NCI-H510A (cell line): ENCODE data around the gene SLC2A9.

Source experiments
- DNase-seq: peaks from one replicate; lab custom pipeline; 2025; lab: John Stamatoyannopoulos, UW

The SLC2A9 gene

DNA sequence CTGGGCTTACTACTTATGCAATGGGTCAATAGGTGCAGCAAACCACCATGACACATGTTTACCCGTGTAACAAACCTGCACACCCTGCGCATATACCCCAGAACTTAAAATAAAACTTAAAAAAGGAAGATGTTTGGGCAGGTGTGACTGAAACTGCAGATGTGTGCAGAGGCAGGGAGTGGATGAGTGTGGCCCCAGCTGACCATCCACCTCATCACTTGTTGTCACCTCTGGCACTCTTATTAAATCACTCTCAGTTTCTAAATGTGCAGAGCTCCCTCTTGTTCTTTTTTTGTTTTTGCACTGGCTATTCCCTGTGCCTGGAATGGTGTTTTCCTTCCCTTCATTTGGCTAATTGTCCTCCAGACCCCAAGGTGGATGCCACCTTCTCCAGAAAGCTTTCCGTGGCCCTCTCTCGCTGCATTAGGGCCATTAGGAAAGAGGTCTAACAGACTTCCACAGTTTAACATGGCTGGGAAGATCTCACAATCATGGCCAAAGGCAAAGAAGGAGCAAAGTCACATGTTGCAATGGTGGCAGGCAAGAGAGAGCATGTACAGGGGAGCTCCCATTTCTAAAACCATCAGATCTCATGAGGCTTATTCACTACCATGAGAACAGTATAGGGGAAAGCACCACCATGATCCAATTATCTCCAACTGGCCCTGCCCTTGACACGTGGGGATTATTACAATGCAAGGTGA lies 58.5 kb downstream of the SLC2A9 start:
- DNase-seq, result no peak

DNA sequence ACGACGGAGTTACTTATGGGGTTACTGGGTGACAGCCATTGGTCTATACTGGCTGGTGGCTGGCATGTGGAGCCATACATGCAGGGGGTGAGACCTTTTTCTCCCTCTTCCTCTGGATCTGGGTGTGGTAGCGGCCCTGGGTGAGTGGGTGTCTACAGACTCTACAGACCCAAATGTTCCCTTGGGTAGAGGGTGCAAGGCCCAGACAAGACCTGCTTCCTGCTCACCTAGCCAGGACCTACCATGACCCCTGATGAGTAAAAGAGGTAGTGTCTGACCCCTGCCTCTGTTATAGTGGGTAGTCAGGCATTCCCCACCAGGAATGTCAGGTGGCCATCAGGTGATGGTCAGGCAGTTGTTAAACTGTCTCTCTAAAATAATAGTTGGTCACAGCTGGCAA lies 66.8 kb downstream of the SLC2A9 start:
- DNase-seq, result no peak

DNA sequence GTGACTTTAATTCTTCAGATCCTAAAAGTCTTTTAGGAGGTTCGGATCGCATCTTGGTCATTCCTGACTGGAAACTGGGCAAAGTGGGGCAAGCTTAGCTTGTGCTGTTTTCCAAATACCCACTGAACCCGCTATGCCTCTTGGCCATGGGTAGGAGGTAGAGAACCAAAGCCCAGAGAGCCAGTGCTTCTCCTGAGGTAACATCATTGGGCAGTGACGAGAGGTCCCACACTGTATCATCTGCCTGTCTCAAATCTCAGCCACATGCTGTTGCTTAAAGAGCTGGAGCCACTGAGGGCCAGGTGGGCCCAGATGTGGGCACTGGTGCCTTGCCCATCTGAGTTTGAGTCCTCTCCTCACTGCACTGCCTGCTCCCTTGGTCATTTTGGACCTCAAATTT lies 68.2 kb downstream of the SLC2A9 start:
- DNase-seq, result no peak

DNA sequence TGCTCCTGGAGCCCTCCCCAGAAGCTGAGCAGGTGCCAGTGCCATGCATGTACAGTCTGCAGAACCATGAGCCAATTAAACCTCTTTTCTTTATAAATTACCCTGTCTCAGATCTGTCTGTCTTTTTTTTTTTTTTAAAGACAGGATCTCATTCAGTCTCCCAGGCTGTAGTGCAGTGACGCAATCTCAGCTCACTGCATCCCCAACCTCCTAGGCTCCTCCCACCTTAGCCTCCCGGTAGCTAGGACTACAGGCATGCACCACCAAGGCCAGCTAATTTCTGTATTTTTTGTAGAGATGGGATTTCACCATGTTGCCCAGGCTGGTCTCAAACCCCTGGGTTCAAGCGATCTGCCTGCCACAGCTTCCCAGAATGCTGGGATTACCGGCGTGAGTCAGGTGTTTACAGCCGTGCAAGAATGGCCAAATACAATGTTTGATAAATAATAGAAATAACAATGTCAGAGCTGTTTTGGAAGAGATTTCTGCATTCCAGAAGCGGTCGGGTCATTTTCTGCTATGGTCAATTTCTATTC lies 68.8 kb downstream of the SLC2A9 start:
- DNase-seq, result no peak

DNA sequence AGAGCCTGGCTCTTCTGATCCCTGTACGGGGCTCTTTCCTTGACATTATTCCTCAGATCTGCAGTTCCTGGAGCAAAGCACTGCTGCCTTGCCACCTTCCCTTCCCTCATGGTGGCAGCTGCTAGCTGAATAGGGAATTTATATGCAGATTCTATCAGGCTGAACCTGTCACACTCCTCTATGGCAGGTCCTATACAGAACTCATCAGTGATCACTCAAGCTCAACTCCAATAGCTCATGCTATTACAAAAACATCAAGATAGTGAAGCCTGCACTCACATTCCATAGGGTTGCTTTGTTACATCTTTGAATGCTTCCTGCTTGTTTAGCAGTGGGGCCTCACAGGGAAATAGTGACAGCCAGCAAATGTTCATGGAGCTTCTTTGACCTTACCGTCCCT lies 71.7 kb downstream of the SLC2A9 start:
- DNase-seq, result no peak

DNA sequence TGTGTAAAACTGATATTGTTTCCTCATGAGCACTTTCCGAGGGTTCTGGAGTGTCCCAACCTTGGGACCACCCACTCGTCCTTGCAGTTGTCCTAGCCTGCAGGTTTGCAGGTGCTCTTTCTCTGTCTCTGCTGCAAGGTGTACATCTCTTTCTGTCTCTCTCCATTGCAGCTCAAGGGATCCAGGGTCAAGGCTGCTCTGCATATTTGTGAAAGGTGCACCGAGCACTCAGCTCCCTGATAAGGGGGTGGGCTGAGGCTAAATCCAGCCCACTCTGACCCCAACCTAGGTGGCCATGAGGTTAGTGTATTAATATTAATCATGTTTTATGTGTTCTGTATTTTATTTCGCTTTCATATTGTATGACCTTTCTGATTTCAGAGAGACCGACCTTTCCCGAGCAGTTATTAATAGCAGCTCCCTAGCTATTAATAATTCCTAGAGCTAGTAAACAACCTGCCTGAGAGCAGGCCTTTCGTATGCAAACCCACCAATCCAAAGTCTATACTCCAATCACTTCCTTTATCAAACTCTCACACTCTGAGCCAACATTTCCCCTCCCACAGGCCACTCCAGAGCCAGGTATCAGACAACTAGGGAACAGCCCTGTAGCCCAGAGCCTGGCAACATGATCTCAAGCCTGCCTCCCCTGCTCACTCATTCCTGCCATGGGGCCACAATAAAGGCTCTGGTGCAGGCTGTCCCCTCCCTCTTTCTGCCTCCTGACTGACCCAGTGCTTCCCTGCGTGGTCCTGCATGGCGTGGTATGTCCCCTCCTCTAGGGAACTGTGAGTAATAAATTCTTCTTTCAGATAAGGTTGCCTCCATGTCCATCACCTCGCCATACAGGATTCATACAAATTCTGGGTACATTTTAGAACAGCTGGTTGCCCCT lies 73.9 kb downstream of the SLC2A9 start:
- DNase-seq, result no peak

DNA sequence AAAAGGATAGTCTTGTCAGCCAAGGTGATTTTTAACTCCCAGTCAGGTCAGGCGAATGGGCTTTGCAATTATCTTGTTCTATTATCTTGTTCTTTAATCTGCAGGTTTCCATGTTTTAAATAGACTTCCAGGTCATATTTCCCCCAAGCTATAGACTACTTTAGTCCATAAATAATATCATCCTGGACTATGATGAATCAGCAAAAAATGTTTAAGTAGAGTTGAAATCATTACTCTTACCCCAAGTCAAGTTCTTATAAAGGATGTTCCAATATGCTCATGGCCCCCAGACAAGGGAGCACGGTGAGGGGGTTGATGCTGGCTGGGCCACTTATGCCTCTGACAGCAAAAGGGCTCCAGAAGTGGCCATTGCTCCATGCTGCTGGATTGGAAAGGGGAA lies 75.1 kb downstream of the SLC2A9 start:
- DNase-seq, result no peak

DNA sequence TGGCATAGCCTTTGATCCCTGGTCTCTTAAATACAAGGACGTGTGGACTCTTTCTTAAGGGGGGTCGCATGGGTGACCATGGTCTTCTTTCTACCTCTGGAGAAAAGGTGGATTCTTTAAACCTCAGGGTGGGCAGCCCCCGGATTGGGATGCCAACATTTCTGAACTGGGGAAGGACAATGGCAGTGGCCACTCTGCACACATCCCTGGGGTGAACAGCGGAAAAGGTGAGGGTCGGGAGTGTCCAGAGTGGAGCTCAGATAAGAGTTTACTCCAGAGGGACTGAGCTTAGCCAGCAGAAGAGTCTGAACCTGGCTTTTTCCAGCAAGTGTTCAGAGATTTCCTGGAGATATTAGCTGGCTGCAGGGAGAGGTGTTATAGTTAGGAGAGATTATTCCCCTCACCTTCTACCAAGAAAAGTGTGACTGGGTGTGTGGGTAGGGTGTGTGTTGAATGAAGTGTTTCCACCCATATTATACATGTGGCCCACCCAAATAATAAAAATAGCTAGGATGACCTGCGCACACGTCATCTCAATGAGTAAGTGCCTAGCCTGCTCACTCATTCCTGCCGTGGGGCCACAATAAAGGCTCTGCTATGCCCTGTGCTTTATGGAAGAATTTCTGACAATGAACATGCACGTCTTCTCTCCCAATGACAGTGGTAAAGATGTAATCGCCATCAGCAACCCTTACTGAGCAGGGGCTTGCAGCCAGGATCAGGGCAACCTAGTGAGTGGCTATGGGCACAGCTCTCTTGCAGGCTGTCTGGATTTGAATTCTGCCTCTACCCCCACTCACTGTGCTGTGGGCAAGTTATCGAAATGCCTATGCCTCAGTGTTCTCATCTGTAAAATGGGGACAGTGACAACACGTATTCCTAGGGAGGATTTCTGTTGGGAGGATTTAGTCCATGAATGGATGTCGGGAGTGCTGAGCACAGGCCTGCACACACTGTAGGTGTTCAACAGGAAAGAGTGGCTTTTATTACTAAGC lies 76.6 kb downstream of the SLC2A9 start:
- DNase-seq, result no peak

DNA sequence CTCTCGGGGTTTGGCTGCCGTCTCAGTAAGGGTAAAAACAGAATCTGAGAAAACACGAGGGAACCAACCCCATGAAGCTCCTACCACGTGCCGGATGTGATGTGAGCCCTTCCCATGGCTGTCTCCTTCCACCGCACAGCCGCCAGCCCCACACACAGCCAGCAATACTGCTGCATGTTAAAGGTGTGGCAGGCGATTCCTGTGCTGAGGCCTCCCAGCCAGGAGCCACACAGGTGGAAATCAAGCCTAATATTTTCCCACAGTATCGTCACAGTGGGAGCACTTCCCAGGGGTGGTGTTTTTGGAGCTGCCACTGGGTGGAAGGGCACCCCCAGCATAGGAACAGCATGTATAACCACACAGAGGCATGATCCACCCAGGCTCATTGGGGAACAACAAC lies 77.5 kb downstream of the SLC2A9 start:
- DNase-seq, result no peak

DNA sequence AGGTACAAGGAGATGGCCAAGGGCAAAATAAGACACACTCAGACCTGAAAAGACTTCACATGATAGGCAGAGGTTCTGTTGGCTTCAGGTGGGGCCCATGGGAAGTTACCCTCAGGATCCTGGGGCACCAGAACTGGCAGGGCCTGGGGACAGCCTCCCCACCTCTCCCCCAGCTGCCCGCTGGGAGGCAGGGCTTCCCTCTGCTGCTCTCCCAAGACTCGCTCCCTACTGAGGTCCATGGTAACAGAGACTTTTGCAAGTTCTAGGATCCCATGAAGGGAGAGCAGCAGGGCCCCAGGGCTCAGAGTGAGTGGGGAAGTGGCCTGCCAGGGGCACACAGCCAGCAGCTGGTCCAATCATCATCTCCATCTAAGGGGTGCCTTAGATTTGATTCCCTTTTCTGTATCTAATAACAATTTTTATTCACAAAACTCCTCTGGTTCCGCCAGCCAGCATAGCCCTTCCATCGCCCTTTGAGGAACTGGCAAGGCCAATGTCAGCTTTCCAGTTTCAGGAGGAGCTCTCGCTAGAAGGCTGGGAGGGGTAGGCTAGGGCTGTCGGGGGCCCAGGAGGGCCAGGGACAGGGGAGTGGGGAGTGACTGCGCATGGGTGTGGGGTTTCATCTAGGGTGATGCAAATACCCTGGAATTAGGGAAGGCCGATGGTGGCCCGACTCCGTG lies 78.2 kb downstream of the SLC2A9 start:
- DNase-seq, result no peak

DNA sequence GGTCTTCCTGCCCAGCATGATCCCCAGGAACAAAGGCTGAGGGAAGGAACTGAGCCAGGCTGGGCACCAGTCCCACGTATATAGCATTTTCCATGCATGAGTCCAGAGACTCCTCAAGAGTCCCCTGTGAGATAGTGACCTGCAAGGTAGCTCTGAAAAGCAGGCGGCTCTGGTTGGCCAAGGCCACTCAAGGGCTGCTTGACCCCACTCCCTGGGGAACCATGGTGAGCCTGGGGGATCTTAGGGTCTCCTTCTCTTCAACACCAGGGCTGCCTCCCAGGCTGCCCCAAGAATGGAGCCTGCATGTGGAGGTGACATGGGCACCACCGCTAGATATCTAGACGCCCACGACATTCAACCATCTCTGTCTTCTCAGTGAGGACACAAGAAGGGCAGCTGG lies 79.2 kb downstream of the SLC2A9 start:
- no peak for DNase-seq

DNA sequence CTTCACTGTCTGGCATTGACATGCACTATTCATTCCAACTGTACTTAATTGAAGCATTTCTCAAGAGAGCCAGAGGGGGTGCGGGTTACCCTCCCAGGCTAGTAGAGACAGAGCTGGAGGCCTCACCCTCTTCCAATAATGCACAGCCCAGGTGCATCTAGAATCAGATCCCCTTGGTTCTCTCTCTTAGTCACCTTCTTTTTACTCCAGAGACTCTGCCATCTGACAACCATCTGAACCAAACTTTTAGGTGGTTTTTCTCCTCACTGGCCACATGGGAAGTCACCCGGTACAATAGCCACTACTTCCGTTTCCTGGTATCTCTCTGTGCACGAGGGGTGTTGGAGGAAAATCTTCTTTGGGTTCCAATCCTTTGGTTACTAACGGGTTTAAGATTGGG lies 81.3 kb downstream of the SLC2A9 start:
- no peak for DNase-seq

DNA sequence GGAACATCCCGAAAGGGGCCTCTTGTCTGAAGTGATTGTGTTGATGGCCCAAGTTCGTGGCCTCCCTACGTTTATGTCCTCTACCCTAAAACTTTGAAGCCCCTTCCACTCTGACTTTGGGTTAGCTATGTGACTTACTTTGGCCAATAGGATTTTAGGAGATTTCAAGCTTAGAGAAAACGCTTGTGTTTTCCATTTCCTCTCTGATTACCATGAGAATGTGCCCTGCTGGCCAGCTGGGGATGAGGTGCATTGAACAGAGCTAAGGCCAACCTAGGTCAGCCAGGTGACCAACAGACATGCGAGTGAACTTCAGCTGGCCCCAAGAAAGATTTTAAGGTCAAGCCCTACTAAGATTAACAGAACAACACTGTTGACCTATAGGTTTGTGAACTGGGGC lies 82.4 kb downstream of the SLC2A9 start:
- DNase-seq, result no peak

DNA sequence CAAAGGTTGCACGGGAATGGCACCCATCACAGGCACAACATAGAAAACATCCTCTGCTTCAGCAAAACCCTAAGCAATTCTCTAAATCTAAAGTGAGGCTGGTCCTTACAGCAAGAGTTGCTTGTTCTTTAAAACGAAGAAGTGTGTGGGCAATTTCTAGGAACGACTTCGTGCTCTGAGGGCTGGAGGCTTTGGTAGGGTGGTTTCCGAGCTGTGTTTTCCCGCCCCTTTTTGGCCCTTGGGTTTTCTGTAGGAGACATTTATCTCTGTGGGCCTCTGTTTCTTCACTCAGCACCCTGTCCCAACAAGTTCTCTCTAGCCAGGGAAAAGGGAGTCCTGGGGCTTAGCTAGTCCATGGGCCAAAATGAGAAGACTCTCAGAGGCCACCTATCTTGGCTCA lies 84.2 kb downstream of the SLC2A9 start:
- DNase-seq, result no peak

DNA sequence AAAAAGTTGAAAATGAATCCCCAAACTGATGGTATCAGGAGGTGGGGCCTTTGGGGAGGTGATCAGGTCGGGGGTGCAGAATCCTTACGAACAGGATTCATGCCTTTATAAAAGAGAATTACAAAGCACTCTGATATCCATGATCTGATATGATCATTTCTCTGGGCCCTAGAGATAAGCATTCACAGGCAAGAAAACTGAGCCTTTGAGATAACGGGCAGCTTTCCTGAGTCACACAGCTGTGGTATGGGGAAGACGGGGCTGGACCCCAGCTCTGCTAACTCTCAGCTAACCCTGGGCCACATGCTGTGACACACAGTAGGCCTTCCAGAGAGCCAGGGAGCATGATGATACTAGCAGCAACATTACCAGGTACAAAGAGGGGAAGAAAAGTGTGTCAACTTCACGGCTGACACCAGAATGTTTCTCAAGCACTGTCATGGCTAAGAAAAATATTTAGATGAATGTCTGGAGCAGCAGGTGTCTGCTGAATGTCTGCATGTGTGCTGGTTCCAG lies 85.1 kb downstream of the SLC2A9 start:
- DNase-seq, result no peak

DNA sequence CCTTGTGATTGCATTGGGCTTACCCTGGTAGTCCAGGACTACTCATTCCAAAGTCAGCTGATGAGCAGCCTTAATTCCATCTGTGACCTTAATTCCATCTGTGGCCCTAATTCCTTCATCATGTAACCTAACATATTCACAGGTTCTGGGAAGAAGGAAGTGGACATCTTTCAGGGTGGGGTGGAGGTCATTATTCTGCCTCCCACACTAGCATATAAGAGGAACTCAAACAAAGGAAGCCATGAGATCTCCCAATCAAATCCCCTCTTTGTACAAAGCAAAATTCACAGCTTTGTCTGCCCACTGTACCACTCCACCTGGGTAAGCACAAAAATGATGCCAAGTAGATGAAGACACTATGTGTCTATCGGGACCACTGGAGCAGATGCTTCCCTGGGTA lies 87.3 kb downstream of the SLC2A9 start:
- no peak for DNase-seq

DNA sequence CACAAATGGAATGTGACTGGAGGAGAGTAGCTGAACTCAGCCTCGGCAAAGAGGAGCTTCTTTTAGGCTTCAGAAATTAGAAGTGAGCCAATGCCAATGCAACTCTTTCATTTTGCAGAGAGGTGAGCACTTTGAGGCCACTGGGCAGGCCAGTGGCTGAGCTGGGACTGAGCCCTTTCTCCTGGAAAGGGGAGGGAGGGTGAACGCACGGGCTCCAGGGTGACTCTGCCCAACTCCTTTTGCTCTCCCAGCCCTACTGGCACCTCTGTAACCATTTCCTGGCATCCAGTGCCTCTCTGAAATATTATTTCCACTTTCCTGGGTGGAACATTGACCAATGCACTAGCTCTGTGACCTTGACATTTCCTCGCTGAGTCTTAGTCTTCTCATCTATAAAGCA lies 88.1 kb downstream of the SLC2A9 start:
- no peak for DNase-seq

DNA sequence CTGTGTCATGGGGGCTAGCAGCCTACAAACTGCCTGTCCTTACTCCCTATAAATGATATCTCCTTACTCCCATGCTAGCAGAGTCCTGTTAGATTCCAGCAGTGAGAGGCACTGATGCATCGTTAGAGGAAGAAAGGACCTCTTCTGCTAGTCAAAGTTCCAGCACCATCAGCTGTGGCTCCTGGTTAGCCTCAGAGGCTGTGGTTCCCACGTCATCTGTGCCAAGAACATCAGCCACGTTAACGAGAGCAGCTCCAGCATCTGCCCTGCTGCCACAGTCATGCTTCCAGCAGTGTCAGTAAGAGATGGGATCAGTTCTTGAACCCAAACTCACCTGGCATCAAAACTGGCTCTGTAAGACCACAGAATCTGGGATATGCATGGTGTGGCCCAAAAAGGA lies 88.5 kb downstream of the SLC2A9 start:
- no peak for DNase-seq

DNA sequence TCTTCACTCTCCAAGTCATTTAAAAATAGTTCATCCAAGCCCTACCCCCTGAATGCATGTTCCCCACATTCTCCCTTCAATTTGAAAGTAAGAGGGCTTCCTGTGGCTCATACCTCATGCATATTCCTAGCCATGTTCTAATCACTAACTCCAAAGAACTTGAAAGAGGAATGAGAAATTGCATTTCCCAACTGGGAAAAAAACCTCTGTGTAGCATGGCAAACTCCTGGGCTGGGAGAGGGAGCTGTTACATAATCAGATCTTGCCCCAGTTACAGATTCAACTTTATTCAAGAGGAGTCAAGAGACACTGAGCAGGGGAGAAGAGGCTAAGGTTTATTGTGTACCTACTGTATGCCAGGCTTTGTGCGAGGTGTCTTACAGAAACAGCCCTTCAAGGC lies 90.2 kb downstream of the SLC2A9 start:
- DNase-seq, result no peak

DNA sequence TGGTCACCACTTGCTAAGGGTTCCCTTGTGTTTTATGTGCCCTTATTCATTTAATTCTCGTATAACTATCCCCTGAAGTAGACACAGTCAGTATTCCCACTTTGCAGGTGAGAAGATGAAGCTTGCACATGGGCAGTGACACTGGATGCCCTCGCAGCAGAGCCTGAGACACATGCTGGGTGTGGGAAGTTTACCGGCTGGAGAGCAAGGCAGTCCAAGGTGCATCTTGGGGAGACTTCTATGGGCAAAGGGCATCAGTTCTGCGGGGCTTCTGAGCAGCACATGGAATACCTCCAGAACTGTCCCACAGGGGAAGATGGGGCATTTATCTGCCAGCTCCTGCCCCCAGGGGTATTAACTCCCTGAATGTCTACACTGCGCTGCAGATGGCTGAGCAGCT lies 92.2 kb downstream of the SLC2A9 start:
- DNase-seq, result no peak

DNA sequence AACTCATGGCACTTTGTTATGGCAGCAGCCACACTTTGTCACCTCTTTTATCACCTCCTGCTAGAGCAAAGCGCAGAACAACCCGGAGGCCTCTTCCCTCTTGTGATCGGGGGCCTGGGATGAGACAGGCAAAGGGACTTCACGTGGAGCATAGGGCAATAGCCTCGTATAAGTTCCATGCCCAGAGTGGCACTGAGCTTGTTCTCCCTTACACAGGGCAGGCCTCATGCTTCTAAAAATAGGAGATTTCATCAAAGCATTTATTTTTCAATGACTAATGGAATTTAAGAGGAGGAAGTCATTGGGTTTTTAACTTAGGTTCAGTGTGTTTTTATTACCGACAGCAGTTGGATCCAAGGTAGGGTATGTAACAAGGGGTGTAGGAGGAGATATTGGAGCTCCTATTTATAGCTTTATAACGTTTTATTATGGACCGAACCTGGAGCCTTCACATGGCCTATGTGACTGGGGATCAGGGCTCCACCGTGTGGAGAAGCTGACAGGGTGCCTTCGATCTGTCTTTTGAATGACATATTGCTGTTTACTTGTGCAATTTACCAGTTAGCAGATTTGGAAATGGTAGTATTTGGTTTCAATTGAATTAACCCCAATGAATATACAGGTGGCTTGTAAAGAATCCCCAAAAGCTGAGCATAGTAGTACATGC lies 93.8 kb downstream of the SLC2A9 start:
- no peak for DNase-seq
